Peyer's patch (tissue), 4 donors: Measurements from ENCODE around the gene LCE7A.

Source experiments
- CTCF ChIP-seq, 6 experiments: fragments of 450-650 bp in 4 of 6; fragments of 200-600 bp in 2 of 6; sonication (generic) in 1 of 6; IDR thresholded peaks; one replicate each; pipeline ENCODE4 v1.5.1; 2017 to 2019; ENCODE audit warnings: antibody characterized with exemption in 6 of 6, mild to moderate bottlenecking in 3 of 6, moderate library complexity in 1 of 6
- POLR2A ChIP-seq, 2 donors: fragments of 450-650 bp; IDR thresholded peaks; one replicate each; pipeline ENCODE4 v1.5.1; 2017; ENCODE audit warnings: antibody characterized with exemption in 2 of 2, mild to moderate bottlenecking in 2 of 2, moderate library complexity in 2 of 2

GRCh38 chr1:152876827-152877226 is 17.0 kb downstream of the LCE7A start:
- TF ChIP-seq POLR2A (IDR thresholded peaks at IDR 0.05) (no peak), CTCF (IDR thresholded peaks at IDR 0.05) (no peak)
